GM18867 (cell line): ENCODE results near the gene SPATA6.

Experiments used
- ATAC-seq: cut with Tn5 transposase; IDR thresholded peaks from one replicate; pipeline ENCODE4 v1.9.1; 2021; ENCODE audit warnings: mild to moderate bottlenecking, moderate library complexity; ENCODE audit not compliant: unreplicated experiment

Gene SPATA6

DNA sequence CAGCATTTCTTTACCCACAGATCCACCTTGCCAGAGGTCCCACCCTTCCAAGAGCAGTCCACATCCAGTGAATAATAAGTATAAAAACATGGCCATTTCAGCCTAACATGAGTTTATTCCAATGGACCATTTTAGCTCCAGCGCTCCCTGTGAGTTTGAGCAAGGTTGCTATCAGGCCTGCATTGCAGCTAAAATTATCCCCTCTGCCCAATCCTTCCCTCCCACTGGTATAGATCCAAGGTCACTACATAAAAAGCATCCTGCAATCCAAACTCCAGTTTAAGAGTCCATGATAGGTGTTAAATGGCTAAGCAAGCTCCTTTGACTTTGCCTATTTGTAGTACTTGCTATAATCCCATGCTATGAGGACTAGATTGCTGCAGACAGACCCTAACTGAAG is 213.9 kb downstream of the SPATA6 start:
- no peak for ATAC-seq

DNA sequence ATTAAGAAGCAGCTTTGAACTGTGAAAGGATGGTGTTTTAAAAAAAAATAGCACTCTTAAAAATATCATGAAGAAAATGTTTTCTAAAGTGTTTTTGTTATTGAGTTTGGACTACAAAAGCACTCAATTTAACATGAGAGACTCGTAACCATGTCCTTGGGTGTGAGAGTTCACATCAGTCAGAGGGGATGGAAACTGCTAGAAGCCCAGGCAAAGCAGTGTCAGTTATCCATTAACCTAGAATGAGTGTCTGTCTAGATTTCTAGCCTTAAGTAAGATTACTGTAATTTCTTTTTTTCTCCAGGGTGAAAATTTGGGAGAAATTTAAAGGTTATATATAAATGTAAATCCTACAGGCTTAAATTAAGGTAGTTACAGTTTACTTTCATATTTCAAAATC is 217.8 kb downstream of the SPATA6 start:
- ATAC-seq = no peak

DNA sequence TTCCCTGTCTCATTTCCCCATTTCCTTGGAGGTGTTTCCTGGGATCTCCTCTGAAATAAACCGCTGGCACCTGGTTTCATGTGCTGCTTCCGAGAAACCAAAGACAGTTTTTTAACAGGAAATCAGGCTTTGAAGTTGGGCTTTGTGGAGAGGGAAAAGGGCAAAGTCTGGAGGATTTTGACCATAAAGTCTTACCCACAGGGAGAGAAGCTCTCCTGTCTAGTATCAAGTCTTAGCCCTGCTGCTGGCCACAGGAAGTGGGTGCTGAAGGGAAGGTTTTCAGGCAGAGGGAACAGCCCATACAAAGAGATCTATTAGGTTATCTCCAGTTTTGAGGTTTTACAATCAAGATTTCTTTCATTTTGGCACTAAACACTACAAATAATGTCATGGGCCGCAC is 220.2 kb downstream of the SPATA6 start:
- ATAC-seq = no peak

- no peak for ATAC-seq
These were observed 220.7 kb downstream of the SPATA6 start for GRCh38 chr1:48251323-48251722.

DNA sequence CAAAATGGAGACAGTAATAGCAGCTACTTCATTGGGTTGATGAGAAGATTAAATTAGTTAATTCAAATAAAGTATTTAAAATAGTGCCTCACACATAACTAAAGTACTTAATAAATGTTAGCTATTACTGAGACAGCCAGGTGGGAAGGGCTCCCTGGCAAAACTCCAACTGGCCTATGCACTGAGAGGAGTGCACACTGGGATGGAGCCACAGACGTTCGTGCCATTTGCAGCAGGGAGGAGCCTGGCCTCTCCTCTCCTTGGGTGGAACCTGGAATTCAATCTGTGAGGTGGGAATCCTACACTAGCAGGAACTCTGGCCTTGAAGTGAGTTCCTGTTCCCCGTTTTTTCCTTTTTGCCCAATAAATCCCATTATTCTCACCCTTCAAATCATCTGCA is 221.4 kb downstream of the SPATA6 start:
- no peak for ATAC-seq

GRCh38 chr1:48249868-48250267 is 222.1 kb downstream of the SPATA6 start:
- no peak for ATAC-seq

DNA sequence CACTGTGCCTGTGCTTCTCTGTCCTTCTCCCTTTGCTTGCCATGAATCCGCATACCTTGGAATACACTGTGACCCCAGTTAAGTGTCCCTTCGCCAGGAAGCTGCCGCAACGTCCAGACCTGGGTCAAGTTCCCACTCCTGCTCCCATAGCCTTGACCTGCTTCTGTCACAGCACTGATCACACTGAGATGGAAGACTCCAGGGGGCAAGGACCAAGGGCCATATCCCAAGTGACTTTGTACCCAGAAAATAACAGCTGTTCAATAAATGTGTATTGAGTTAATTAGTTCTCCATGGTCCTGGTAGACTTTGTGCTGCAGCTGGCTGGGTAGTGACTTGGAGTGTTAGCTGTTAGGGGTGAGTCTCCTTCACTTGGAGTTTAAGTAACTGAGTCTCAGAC is 223.6 kb downstream of the SPATA6 start:
- no peak for ATAC-seq

DNA sequence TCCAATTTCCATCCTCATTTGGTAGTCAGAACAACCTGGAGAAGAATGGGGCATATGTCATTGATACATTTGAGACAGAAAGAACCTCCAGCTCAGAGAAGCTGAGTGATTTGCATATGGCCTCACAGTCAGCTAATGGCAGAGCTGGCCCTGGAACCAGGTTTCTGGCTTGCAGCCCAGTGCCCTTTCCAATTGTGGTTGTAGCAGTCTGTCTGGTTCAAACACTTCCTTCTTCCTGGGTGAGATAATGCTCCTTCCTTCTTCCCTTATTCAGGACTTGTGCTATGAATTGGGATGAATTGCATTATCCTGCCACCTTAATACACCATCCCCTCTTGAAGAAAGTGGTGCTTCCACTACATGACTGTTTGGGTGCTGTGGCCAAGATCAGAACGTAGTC is 225.3 kb downstream of the SPATA6 start:
- no peak for ATAC-seq
